Activated CD8-positive, alpha-beta memory T cell treated with anti-CD3 and anti-CD28 coated beads, Interleukin-2, amount 50 U/mL, for 24 hours (primary cell): Measurements from ENCODE around the gene CD28.
A peak's percentile ranks its signal among the peaks of the same experiment; 100 is the strongest.

Experiments
- DNase-seq: peaks from one replicate; pipeline ENCODE4 v3.0.0-alpha.2; 2020; ENCODE audit errors: extremely low read depth

Gene CD28

DNA sequence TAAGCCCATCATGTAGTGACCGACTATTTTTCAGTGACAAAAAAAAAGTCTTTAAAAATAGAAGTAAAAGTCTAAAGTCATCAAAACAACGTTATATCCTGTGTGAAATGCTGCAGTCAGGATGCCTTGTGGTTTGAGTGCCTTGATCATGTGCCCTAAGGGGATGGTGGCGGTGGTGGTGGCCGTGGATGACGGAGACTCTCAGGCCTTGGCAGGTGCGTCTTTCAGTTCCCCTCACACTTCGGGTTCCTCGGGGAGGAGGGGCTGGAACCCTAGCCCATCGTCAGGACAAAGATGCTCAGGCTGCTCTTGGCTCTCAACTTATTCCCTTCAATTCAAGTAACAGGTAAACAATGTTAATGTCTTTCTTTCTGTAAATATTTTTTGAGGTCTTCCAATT, at the start of gene CD28:
TSS of gene CD28 (plus strand) at position 237 of the 400 bp plus-strand sequence. CDS start at position 295, 58 bp downstream.
- peak; percentile 78 for DNase-seq

- DNase-seq, result no peak
Measured at GRCh38 chr2:203659331-203660049, 46.9 kb upstream of the CD28 start.

DNA sequence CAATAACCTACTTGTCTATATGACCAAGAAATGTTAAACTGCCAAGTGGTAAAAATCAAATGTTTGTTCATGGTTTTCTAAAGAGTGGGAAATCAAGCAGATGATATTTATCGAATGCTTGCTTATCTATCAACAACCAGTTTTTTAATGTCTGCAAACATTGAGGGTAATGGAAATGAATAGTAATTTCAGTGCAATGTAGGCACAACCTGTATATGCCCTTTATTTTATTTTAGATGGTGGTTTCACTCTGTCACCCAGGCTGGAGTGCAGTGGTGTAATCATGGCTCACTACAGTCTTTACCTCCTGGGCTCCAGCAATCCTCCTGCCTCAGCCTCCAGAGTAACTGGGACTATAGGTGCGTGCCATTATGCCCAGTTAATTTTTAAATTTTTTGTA, 46.0 kb upstream of the CD28 start:
- no peak for DNase-seq

DNA sequence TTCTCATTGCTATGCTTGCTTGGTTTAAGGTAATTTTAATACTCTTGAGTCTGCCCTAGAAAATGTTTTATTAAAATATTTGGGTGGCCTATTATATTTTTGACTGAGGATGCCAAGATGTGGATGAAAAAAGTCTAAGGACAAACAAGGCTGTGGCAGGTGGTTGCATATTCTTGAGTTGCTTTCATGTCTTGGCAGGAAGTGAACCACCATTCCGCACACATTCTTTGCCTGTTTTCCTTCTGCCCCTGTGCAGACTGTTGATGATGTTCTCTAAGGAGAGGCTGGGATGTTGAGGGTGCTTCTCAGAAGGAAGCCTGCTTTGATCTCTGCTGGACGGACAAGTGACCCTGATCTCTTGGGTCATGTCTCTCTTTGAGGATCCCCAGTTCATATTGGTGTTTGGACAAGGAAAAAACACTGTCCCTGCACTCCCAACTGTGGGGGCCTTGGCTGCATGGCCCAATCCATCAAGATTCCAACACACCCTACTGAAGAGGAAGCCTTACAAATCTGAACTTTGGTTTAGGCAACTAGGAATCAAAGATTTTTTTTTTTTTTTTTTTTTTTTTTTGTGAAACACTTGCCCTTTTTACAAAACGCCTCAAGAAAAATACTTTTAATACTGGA, 45.0 kb upstream of the CD28 start:
- no peak for DNase-seq

GRCh38 chr2:203662487-203662886, 44.0 kb upstream of the CD28 start:
- DNase-seq, result no peak

GRCh38 chr2:203662951-203663350, 43.5 kb upstream of the CD28 start:
- no peak for DNase-seq

DNA sequence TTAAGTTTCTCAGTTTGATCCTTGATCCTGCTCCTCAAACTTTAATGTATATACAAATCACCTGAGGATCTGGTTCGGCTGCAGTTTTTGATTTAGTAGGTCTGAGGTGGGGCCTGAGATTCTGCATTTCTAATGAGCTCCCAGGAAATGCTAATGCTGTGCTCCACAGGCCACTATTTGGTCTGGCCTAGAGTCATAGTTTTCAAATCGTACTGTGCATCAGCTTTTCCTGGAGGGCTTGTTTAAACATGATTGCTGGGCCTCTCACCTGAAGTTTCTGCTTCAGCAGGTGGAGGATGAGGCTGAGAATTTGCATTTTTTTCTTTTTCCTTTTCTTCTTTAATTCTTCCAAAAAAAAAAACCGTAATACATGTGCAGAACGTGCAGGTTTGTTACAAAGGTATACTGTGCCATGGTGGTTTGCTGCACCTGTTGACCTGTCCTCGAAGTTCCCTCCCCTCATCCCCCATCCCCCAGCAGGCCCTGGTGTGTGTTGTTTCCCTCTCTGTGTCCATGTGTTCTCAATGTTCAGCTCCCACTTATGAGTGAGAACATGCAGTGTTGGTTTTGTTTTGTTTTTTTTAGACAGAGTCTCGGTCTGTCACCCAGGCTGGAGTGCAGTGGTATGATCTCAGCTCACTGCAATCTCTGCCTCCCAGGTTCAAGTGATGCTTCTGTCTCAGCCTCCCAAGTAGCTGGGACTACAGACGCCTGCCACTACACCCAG, 42.2 kb upstream of the CD28 start:
- no peak for DNase-seq

DNA sequence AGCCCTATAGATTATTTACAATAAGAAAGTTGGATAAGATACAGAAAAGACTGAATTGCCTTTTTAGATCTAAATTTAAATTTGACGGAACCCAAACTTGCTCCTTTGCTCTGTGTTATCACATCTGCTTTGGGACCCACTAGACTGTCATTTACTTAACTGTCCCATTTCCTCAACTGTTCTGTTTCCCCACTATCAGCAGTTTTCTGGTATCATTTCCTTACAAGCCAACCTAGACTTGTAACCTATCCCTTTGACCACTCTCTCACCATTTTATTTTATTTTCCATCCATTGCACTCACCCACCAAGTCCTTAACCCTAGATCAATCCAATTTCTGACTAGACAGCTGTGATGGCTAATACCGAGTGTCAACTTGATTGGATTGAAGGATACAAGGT, 38.6 kb upstream of the CD28 start:
- no peak for DNase-seq

DNA sequence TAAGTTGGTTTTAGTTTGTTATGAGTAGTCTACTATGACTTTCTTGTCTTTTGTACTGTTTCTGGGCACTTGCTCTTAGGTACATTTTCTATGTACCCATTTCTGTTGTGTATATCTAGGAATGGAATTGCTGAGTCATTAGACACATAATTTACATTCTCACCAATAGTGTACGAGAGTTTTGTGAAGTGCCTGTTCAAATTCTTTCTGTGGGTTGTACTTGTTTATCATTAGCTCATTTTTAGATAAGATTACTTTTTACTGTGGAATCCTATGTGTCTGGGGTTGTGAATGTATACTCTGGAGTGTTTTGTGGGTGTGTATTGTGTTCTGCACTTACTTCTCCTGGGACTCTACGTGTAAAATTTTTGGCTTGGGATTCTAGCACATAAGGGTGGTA, 36.6 kb upstream of the CD28 start:
- no peak for DNase-seq

DNA sequence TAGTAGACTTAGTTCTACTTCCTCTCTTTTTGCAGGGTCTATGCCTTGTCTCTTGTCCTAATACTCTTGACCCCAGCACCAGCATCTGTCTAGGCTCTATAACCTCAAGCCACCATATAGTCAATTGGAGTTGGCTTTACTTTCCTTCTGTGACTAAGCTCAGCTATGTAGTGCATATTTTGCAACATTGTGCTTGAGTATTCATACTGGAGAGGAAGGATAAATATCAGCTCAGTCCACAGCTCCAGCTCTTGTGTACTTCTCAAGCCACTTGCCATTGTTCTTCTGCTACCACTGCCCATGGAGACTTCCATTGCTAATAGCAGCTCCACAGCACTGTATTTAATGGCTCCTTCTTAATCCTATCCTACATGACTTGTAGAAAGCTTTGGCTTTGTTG, 35.5 kb upstream of the CD28 start:
- no peak for DNase-seq

- no peak for DNase-seq
Measured at GRCh38 chr2:203671876-203672275, 34.6 kb upstream of the CD28 start.

GRCh38 chr2:203672856-203673255, 33.6 kb upstream of the CD28 start:
- DNase-seq, result no peak

GRCh38 chr2:203673933-203674332, 32.5 kb upstream of the CD28 start:
- no peak for DNase-seq

GRCh38 chr2:203675086-203675485, 31.4 kb upstream of the CD28 start:
- DNase-seq, result no peak

GRCh38 chr2:203678971-203679370, 27.5 kb upstream of the CD28 start:
- DNase-seq, result no peak

DNA sequence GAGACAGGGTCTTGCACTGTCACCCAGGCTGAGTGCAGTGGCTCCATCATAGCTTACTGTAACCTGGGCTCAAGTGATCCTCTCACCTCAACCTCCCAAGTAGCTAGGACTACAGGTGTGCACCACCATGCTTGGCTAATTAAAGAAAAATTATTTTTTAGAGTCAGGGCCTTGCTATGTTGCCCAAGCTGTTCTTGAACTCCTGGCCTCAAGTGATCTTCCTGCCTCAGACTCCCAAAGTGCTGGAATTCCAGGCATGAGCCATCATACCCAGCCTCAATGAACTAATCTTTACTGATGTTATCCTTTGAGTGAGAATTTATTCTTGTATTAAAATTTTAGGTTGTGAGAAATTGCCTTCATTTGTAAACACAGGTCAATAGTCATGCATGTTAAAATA, 27.0 kb upstream of the CD28 start:
- no peak for DNase-seq

- DNase-seq, result no peak
Measured at GRCh38 chr2:203681978-203682377, 24.5 kb upstream of the CD28 start.

- no peak for DNase-seq
Measured at GRCh38 chr2:203682688-203683130, 23.7 kb upstream of the CD28 start.

GRCh38 chr2:203683421-203683820, 23.0 kb upstream of the CD28 start:
- DNase-seq, result no peak

DNA sequence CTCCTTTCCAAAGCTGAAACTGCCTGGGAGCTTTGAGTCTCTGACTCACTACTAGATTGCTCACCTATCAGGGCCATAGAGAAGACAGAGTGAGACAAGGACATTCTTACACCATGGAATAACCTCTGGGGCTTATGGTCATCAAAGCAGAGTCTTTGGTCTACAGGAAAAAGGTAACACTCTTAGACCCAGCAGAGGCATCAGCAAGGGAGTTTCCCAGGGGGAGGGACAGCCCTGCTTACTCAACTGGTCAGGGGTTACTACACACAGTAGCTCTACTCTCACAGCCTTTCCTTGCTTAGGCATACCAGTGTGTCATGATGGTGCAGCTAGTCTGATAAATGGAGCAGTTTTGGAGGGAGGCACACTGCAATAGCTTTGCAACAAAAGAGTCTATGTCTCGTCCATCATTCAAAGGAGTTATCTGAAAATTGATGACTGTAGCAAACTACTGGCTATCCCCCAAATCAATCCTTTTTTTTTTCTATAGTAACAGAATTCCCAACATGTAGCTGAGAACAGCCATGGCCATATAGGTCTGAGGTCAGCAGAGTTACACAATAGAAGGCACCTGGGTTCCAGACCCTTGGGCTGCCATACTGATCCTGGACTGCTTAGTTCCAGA, 22.4 kb upstream of the CD28 start:
- no peak for DNase-seq

DNA sequence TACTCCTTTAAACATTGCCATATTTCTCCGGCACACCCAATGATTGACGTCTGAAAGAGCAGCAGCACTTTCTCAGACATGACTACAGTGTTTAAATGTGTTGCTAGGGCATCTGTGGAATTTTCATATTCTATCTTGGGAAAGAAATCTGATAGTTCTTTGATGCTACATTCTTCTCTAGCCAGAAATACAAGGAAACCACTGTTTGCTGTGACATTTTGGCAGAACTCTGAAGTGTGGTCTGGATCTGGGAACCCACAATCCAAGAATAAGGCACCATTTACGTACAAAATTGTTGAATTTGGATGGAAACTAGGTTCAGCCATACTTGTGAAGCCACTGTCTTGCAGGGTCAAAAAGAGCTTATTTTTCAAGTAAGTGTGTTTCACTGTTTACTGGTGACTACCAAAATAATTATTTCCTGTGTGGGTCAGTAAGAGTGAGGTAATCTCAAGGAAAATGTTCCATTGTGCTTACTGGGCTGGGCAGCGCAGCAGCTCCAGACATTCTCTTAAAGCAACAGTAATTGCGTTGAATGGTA, 21.3 kb upstream of the CD28 start:
- DNase-seq, result no peak

- no peak for DNase-seq
Measured at GRCh38 chr2:203685789-203686420, 20.5 kb upstream of the CD28 start.
